Stimulated activated CD4-positive, alpha-beta T cell treated with anti-CD3 and anti-CD28 coated beads, Interleukin-4, amount 100 ng/mL, for 24 hours (primary cell): ENCODE data around the gene ARPC4.

Experiments
- DNase-seq: peaks from one replicate; pipeline ENCODE4 v3.0.0-alpha.2; 2020

Gene ARPC4

GRCh38 chr3:9793161-9793781 lies 389 bp downstream of the ARPC4 start:
- peak; percentile 38 for DNase-seq

GRCh38 chr3:9794400-9794799 lies 1.5 kb downstream of the ARPC4 start:
- DNase-seq, result no peak

GRCh38 chr3:9795207-9795606 lies 2.3 kb downstream of the ARPC4 start:
- DNase-seq, result no peak

- no peak for DNase-seq
Observed at GRCh38 chr3:9797196-9797945, 4.5 kb downstream of the ARPC4 start.

- DNase-seq, result no peak
Observed at GRCh38 chr3:9800529-9800928, 7.6 kb downstream of the ARPC4 start.

GRCh38 chr3:9803494-9803893 lies 10.6 kb downstream of the ARPC4 start:
- no peak for DNase-seq

- DNase-seq, result no peak
Observed at GRCh38 chr3:9804996-9805395, 12.1 kb downstream of the ARPC4 start.

GRCh38 chr3:9806137-9806536 lies 13.3 kb downstream of the ARPC4 start:
- DNase-seq, result no peak

GRCh38 chr3:9806688-9807589 lies 14.1 kb downstream of the ARPC4 start:
- DNase-seq, result no peak

- no peak for DNase-seq
Observed at GRCh38 chr3:9807981-9808344, 15.1 kb downstream of the ARPC4 start.

- peak; percentile 53 for DNase-seq
Observed at GRCh38 chr3:9808345-9809037, 15.6 kb downstream of the ARPC4 start.

GRCh38 chr3:9809239-9809614 lies 16.3 kb downstream of the ARPC4 start:
- DNase-seq, result peak; percentile 24

- DNase-seq, result peak; percentile 45
Observed at GRCh38 chr3:9809615-9810432, 16.9 kb downstream of the ARPC4 start, which contains the start of gene TTLL3. TSS of gene TTLL3 (plus strand) at chr3:9810262. CDS start at chr3:9810662, 400 bp downstream.

- no peak for DNase-seq
Observed at GRCh38 chr3:9810433-9810770, 17.5 kb downstream of the ARPC4 start.

GRCh38 chr3:9810846-9811245 lies 18.0 kb downstream of the ARPC4 start:
- no peak for DNase-seq

GRCh38 chr3:9812870-9813483 lies 20.1 kb downstream of the ARPC4 start:
- DNase-seq, result no peak

GRCh38 chr3:9815986-9816385 lies 23.1 kb downstream of the ARPC4 start:
- no peak for DNase-seq

GRCh38 chr3:9817436-9817835 lies 24.6 kb downstream of the ARPC4 start:
- no peak for DNase-seq

GRCh38 chr3:9818666-9819335 lies 25.9 kb downstream of the ARPC4 start:
- no peak for DNase-seq

- no peak for DNase-seq
Observed at GRCh38 chr3:9820543-9820942, 27.7 kb downstream of the ARPC4 start.

GRCh38 chr3:9820946-9821345 lies 28.1 kb downstream of the ARPC4 start:
- no peak for DNase-seq
